ENCODE data around the gene WDR77. TPM values are rescaled to one million over a fixed set of nuclear protein-coding genes. Genes with fewer than 3 reads are reported as not detected.

The WDR77 gene
- total RNA-seq, 1 experiment from 2014 or later: 64.5 TPM

GRCh38 chr1:111471012-111471411, 22.0 kb upstream of the WDR77 start:
- POLR2A ChIA-PET: no interaction called here
- no peak overlapping the region for H3K27ac Mint-ChIP-seq
- CTCF ChIA-PET: interaction anchor here (1.1 kb wide), 1 partner anchor 11 kb away, joined by 4 read pairs; no protein-coding TSS in a partner anchor
- no peak overlapping the region for H3K4me3 Mint-ChIP-seq
- no peaks in the 10 kb centered on the region for H3K9me3 Mint-ChIP-seq
- H3K27me3 Mint-ChIP-seq (ENCODE audit: low read depth): no peaks in the 10 kb centered on the region
- DNase-seq (ENCODE audit: low spot score) (no peak), ATAC-seq (no peak)
- H3K4me1 Mint-ChIP-seq: 0 out of 2 replicates have a peak, but pooled peaks cover 2% of the 10 kb centered on the region
- no peaks in the 10 kb centered on the region for H3K36me3 Mint-ChIP-seq
- TF ChIP-seq CREM (CRISPR knock-in tag; IDR thresholded peaks at IDR 0.05) (no peak), ZNF281 (CRISPR knock-in tag; IDR thresholded peaks at IDR 0.05) (no peak), USF2 (CRISPR knock-in tag; IDR thresholded peaks at IDR 0.05) (no peak), ZNF138 (CRISPR knock-in tag; conservative IDR thresholded peaks at IDR 0.05) (no peak), FOXK1 (CRISPR knock-in tag; IDR thresholded peaks at IDR 0.05) (no peak), JAZF1 (CRISPR knock-in tag; IDR thresholded peaks at IDR 0.05) (no peak), ZNF425 (CRISPR knock-in tag; conservative IDR thresholded peaks at IDR 0.05) (no peak), CTCF (IDR thresholded peaks at IDR 0.05) (no peak), ETV6 (CRISPR knock-in tag; IDR thresholded peaks at IDR 0.05) (no peak), KAT7 (CRISPR knock-in tag; IDR thresholded peaks at IDR 0.05; ENCODE audit: borderline replicate concordance) (no peak), IRF1 (CRISPR knock-in tag; IDR thresholded peaks at IDR 0.05) (no peak), FOXJ3 (CRISPR knock-in tag; IDR thresholded peaks at IDR 0.05; ENCODE audit: borderline replicate concordance) (no peak), CDX4 (CRISPR knock-in tag; IDR thresholded peaks at IDR 0.05; ENCODE audit: borderline replicate concordance) (no peak)

- Mint-ChIP-seq H3K4me1 (no peaks in the 10 kb centered on the region), H3K27me3 (ENCODE audit: low read depth) (no peaks in the 10 kb centered on the region), H3K27ac (no peak overlapping the region), H3K9me3 (no peaks in the 10 kb centered on the region), H3K36me3 (no peaks in the 10 kb centered on the region), H3K4me3 (no peak overlapping the region)
- ChIA-PET CTCF (no interaction called here), POLR2A (no interaction called here)
- no peak for DNase-seq (ENCODE audit: low spot score)
- ATAC-seq: no peak
- no peak for TF ChIP-seq PRDM15 (CRISPR knock-in tag; IDR thresholded peaks at IDR 0.05)
- no peak for TF ChIP-seq CBFB (CRISPR knock-in tag; IDR thresholded peaks at IDR 0.05; ENCODE audit: low read depth)
- no peak for TF ChIP-seq FOXP1 (CRISPR knock-in tag; IDR thresholded peaks at IDR 0.05; ENCODE audit: borderline replicate concordance)
- TF ChIP-seq NFE2L1 (CRISPR knock-in tag; IDR thresholded peaks at IDR 0.05): no peak
- no peak for TF ChIP-seq RORB (CRISPR knock-in tag; IDR thresholded peaks at IDR 0.05)
- no peak for TF ChIP-seq GRHL2 (CRISPR knock-in tag; IDR thresholded peaks at IDR 0.05; ENCODE audit: insufficient replicate concordance, severe bottlenecking)
- no peak for TF ChIP-seq ATF6 (CRISPR knock-in tag; IDR thresholded peaks at IDR 0.05)
Measured at GRCh38 chr1:111470596-111470995, 21.5 kb upstream of the WDR77 start.

All from WTC11 (cell line).